K562 treated with DMSO at 1 percent for 24 hours (cell line): Measurements from ENCODE around the gene TRPM8. TPM values are rescaled to one million over a fixed set of nuclear protein-coding genes. Genes with fewer than 3 reads are reported as not detected.

Experiments used
- total RNA-seq: library from RNA; unstranded; fragments of 300-600 nt; gene quantifications from 2 replicates; pipeline ENCODE4 v1.2.3, GENCODE V29; 2022; ENCODE audit warnings: low read depth; ENCODE audit not compliant: insufficient read depth

Gene TRPM8
- not detected in 2 replicates for total RNA-seq

DNA sequence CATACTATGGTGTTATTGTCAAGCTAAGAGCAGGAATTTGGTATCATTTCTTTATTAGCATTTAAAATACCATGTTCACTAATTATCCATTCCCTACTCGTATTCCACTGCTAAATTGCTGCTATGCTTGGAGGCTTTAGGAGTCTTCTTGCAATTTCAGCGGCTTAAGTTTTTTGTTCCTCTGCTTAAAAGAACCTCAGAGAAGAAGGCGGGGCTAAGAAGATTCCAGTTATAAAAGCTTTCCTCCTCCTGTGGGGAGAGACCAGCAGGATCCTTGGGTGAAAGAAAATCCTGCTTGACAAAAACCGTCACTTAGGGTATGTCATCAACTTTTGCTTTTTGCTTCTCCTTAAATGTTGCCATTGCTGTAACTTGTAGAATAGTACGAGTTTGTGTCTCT, at the start of gene TRPM8:
TRPM8 (plus strand) TSS at position 258 of the 400 bp plus-strand sequence. CDS start 9,165 bp downstream, outside the sequence.

DNA sequence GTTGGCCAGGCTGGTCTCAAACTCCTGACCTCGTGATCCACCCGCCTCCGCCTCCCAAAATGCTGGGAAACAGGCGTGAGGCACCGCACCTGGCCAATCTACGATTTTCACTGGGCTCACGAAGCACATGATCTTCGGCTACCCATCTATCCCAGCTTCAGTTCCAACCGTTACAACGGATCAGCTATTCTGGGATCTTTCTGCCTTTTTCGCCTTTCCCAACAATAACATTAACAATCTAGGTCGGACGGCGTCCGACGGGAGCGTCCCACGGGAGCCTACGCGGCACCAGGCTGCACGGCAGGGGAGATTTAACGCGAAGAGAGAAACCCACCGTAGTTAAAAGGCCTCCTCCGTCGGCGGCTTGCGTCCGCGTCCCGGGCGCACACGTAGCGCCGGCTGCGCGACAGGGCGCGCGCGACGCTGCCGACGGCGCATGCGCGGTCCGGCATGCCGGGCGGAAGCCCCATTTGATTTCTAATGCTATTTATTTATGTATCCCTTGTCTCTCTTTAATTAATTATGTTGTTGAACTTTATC, 49.1 kb upstream of the TRPM8 start, which contains the start of gene MSL3B:
MSL3B (minus strand) TSS at position 394 of the 540 bp plus-strand sequence.

DNA sequence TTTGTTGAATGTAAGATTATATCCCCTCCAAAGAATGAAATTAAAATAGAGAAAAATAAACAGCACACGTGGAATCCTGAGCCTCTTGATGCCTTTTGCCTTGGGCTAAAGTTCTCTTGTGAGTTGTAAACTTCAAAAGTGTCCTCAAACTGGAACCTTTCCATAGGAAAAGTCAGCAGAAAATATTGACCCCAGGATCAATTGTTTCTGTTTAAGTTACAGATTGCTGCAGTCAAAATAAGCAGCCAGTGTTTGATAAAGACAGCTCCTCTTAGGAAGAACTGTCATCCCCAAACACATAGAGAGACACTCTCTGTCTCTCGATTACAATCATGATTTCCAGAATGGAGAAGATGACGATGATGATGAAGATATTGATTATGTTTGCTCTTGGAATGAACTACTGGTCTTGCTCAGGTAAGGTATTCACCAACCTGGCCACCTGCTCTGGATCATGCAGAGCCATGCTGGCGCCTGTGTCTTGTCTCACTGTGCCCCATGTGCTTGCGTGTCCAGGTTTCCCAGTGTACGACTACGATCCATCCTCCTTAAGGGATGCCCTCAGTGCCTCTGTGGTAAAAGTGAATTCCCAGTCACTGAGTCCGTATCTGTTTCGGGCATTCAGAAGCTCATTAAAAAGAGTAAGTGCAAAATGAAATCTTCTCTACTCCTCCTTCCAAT, 133.4 kb downstream of the TRPM8 start, which contains the start of gene SPP2:
SPP2 (plus strand) TSS at position 248 of the 681 bp plus-strand sequence; CDS start at position 333, 85 bp downstream.

Other genes starting within 250 kb of the TRPM8 start
- not detected in 2 replicates for gene UGT1A9, start 245.5 kb upstream of the TRPM8 start, total RNA-seq
- not detected in 2 replicates for gene UGT1A7, start 235.5 kb upstream of the TRPM8 start, total RNA-seq
- gene UGT1A6, start 224.5 kb upstream of the TRPM8 start, total RNA-seq = not detected in 2 replicates
- gene UGT1A5, start 204.5 kb upstream of the TRPM8 start, total RNA-seq = not detected in 2 replicates
- gene UGT1A4, start 198.6 kb upstream of the TRPM8 start, total RNA-seq = not detected in 2 replicates
- not detected in 2 replicates for gene UGT1A3, start 188.3 kb upstream of the TRPM8 start, total RNA-seq
- gene UGT1A1, start 157.1 kb upstream of the TRPM8 start, total RNA-seq = not detected in 2 replicates
- gene MROH2A, start 139.0 kb upstream of the TRPM8 start, total RNA-seq = not detected in 2 replicates
- 24.2 and 24.7 TPM in 2 replicates for gene HJURP, start 62.8 kb upstream of the TRPM8 start, total RNA-seq
- gene SPP2, start 133.3 kb downstream of the TRPM8 start, total RNA-seq = not detected in 2 replicates